ENCODE results near the gene PPDPF. TPM values are rescaled to one million over a fixed set of nuclear protein-coding genes. Genes with fewer than 3 reads are reported as not detected.

Gene PPDPF
- total and polyA plus RNA-seq, 2 donors (not counting 1 experiment from before 2014, with no cell fraction given), result 34.0 to 58.0 TPM

DNA sequence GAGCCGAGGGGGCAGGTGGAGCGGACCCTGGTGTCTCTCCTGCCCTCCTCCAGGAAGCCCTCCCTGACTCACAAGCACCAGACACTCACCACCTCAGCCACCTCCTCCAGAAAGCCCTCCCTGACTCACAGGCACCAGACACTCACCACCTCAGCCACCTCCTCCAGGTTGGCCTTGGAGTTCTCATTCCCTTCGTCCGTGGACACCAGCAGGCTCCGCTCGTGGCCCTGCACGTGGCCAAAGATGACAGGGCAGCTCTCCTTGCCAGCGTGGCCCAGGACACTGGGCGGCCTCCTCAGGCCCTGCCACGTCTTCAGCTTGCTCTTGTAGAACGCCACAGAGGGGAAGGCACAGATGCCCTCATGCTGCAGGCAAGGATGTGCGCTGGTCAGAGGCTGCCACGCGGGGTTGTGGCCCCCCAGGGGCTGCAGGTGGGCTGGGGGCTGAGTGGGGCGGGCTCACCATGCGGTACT, 39.8 kb downstream of the PPDPF start:
- no peak for DNase-seq (ENCODE audit: low read depth in 2 of 2)
- TF ChIP-seq, protein P1, sequence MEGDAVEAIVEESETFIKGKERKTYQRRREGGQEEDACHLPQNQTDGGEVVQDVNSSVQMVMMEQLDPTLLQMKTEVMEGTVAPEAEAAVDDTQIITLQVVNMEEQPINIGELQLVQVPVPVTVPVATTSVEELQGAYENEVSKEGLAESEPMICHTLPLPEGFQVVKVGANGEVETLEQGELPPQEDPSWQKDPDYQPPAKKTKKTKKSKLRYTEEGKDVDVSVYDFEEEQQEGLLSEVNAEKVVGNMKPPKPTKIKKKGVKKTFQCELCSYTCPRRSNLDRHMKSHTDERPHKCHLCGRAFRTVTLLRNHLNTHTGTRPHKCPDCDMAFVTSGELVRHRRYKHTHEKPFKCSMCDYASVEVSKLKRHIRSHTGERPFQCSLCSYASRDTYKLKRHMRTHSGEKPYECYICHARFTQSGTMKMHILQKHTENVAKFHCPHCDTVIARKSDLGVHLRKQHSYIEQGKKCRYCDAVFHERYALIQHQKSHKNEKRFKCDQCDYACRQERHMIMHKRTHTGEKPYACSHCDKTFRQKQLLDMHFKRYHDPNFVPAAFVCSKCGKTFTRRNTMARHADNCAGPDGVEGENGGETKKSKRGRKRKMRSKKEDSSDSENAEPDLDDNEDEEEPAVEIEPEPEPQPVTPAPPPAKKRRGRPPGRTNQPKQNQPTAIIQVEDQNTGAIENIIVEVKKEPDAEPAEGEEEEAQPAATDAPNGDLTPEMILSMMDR (conservative IDR thresholded peaks at IDR 0.05 in 1 of 2, IDR thresholded peaks at IDR 0.05 in 1 of 2; ENCODE audit: low read depth in 1 of 2, low read length in 2 of 2), result no peak
- TF ChIP-seq EZH2 (IDR thresholded peaks at IDR 0.05; ENCODE audit: low read length, missing control alignments), result no peak
- no peaks in the 10 kb centered on the region for H4K20me1 ChIP-seq (ENCODE audit: control insufficient read depth, extremely low read depth, insufficient read depth, low read length)
- H3K27ac ChIP-seq (ENCODE audit: insufficient read depth, low read length), result no peak overlapping the region
- H3K4me1 ChIP-seq (ENCODE audit: control insufficient read depth, extremely low read depth, insufficient read depth, low read length), result no peaks in the 10 kb centered on the region
- no peaks in the 10 kb centered on the region for H3K9me3 ChIP-seq (ENCODE audit: control insufficient read depth, insufficient read depth, low read depth, low read length)
- H3K4me3 ChIP-seq (replicated peaks in 1 of 4; ENCODE audit: control extremely low read depth in 1 of 4, insufficient read depth in 1 of 4, low read depth in 3 of 4, low read length in 4 of 4), result no peak overlapping the region
- H3K36me3 ChIP-seq (ENCODE audit: control insufficient read depth, insufficient read depth, low read length), result peaks cover 20% of the 10 kb centered on the region
- H3K4me2 ChIP-seq (ENCODE audit: extremely low read depth, insufficient read depth, low read length), result no peak overlapping the region
- H3K27me3 ChIP-seq (ENCODE audit: control insufficient read depth, insufficient read depth, low read length), result no peaks in the 10 kb centered on the region
- no peaks in the 10 kb centered on the region for H3K79me2 ChIP-seq (ENCODE audit: control insufficient read depth, insufficient read depth, low read length)
- no peak overlapping the region for H2AFZ ChIP-seq (ENCODE audit: low read length)
- no peak overlapping the region for H3K9ac ChIP-seq (ENCODE audit: insufficient read depth, low read length)

GRCh38 chr20:63560856-63561609, 40.5 kb downstream of the PPDPF start:
- H4K20me1 ChIP-seq (ENCODE audit: control insufficient read depth, extremely low read depth, insufficient read depth, low read length), result no peaks in the 10 kb centered on the region
- H3K27ac ChIP-seq (ENCODE audit: insufficient read depth, low read length), result no peak overlapping the region
- no peaks in the 10 kb centered on the region for H3K27me3 ChIP-seq (ENCODE audit: control insufficient read depth, insufficient read depth, low read length)
- H3K9ac ChIP-seq (ENCODE audit: insufficient read depth, low read length), result no peak overlapping the region
- H3K4me3 ChIP-seq (replicated peaks in 1 of 4; ENCODE audit: control extremely low read depth in 1 of 4, insufficient read depth in 1 of 4, low read depth in 3 of 4, low read length in 4 of 4), result no peak overlapping the region
- DNase-seq (ENCODE audit: low read depth in 2 of 2), result no peak
- H3K79me2 ChIP-seq (ENCODE audit: control insufficient read depth, insufficient read depth, low read length), result no peaks in the 10 kb centered on the region
- H3K4me2 ChIP-seq (ENCODE audit: extremely low read depth, insufficient read depth, low read length), result no peak overlapping the region
- TF ChIP-seq EZH2 (IDR thresholded peaks at IDR 0.05; ENCODE audit: low read length, missing control alignments), result no peak
- TF ChIP-seq, protein P1 (conservative IDR thresholded peaks at IDR 0.05 in 1 of 2, IDR thresholded peaks at IDR 0.05 in 1 of 2; ENCODE audit: low read depth in 1 of 2, low read length in 2 of 2), result no peak
- H3K36me3 ChIP-seq (ENCODE audit: control insufficient read depth, insufficient read depth, low read length), result peaks cover 23% of the 10 kb centered on the region
- no peaks in the 10 kb centered on the region for H3K9me3 ChIP-seq (ENCODE audit: control insufficient read depth, insufficient read depth, low read depth, low read length)
- H2AFZ ChIP-seq (ENCODE audit: low read length), result no peak overlapping the region
- no peaks in the 10 kb centered on the region for H3K4me1 ChIP-seq (ENCODE audit: control insufficient read depth, extremely low read depth, insufficient read depth, low read length)

GRCh38 chr20:63561624-63562396, 41.2 kb downstream of the PPDPF start:
- DNase-seq (ENCODE audit: low read depth in 2 of 2), result no peak
- H3K9me3 ChIP-seq (ENCODE audit: control insufficient read depth, insufficient read depth, low read depth, low read length), result no peaks in the 10 kb centered on the region
- H2AFZ ChIP-seq (ENCODE audit: low read length), result no peak overlapping the region
- H3K27me3 ChIP-seq (ENCODE audit: control insufficient read depth, insufficient read depth, low read length), result no peaks in the 10 kb centered on the region
- peaks cover 25% of the 10 kb centered on the region for H3K36me3 ChIP-seq (ENCODE audit: control insufficient read depth, insufficient read depth, low read length)
- H3K4me3 ChIP-seq (replicated peaks in 1 of 4; ENCODE audit: control extremely low read depth in 1 of 4, insufficient read depth in 1 of 4, low read depth in 3 of 4, low read length in 4 of 4), result no peak overlapping the region
- H3K9ac ChIP-seq (ENCODE audit: insufficient read depth, low read length), result no peak overlapping the region
- no peak overlapping the region for H3K27ac ChIP-seq (ENCODE audit: insufficient read depth, low read length)
- no peaks in the 10 kb centered on the region for H3K4me1 ChIP-seq (ENCODE audit: control insufficient read depth, extremely low read depth, insufficient read depth, low read length)
- TF ChIP-seq, protein P1 (conservative IDR thresholded peaks at IDR 0.05 in 1 of 2, IDR thresholded peaks at IDR 0.05 in 1 of 2; ENCODE audit: low read depth in 1 of 2, low read length in 2 of 2), result no peak
- TF ChIP-seq EZH2 (IDR thresholded peaks at IDR 0.05; ENCODE audit: low read length, missing control alignments), result no peak
- no peaks in the 10 kb centered on the region for H4K20me1 ChIP-seq (ENCODE audit: control insufficient read depth, extremely low read depth, insufficient read depth, low read length)
- no peaks in the 10 kb centered on the region for H3K79me2 ChIP-seq (ENCODE audit: control insufficient read depth, insufficient read depth, low read length)
- H3K4me2 ChIP-seq (ENCODE audit: extremely low read depth, insufficient read depth, low read length), result no peak overlapping the region
